Adrenal gland (tissue), 5 donors: ENCODE results near the gene CACNG7.

Experiments used
- POLR2A ChIP-seq, 2 donors: fragments of 450-650 bp; IDR thresholded peaks; one replicate each; pipeline ENCODE4 v1.6.1; 2017; ENCODE audit warnings: antibody characterized with exemption in 2 of 2, mild to moderate bottlenecking in 2 of 2, moderate library complexity in 1 of 2
- TF ChIP-seq, protein P1 (sequence below), 6 experiments: fragments of 450-650 bp in 4 of 6; fragments of 200-600 bp in 2 of 6; sonication (generic) in 1 of 6; IDR thresholded peaks; 1 replicate in 5 of 6; 2 replicates in 1 of 6; pipeline versions ENCODE4 v1.5.1 to v1.8.0; 2016 to 2021; ENCODE audit warnings: antibody characterized with exemption in 6 of 6, mild to moderate bottlenecking in 2 of 6, moderate library complexity in 1 of 6
- donor health status: DM: no; HTN: no; CAD: no.

DNA sequence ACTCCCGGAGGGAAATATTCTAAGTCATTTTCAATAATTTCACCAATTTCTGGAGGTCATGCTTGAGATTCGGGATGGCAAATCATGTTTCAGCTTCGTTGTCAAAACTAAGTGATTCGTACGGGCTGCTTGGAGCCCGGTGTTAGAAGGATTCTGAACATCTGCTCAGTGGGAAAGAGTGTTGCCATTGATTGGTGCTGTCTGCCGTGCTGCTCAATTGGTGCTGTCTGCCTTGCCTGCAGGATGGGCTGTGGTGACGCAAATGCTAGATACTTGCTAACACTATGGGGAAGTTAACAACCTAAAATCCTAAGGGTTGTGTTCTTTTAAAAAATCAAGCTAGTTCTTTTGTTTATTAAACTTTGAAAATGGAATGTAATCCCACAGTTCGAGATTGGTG is 36.4 kb downstream of the CACNG7 start:
- TF ChIP-seq, protein P1, sequence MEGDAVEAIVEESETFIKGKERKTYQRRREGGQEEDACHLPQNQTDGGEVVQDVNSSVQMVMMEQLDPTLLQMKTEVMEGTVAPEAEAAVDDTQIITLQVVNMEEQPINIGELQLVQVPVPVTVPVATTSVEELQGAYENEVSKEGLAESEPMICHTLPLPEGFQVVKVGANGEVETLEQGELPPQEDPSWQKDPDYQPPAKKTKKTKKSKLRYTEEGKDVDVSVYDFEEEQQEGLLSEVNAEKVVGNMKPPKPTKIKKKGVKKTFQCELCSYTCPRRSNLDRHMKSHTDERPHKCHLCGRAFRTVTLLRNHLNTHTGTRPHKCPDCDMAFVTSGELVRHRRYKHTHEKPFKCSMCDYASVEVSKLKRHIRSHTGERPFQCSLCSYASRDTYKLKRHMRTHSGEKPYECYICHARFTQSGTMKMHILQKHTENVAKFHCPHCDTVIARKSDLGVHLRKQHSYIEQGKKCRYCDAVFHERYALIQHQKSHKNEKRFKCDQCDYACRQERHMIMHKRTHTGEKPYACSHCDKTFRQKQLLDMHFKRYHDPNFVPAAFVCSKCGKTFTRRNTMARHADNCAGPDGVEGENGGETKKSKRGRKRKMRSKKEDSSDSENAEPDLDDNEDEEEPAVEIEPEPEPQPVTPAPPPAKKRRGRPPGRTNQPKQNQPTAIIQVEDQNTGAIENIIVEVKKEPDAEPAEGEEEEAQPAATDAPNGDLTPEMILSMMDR (IDR thresholded peaks at IDR 0.05), result no peak
- no peak for TF ChIP-seq POLR2A (IDR thresholded peaks at IDR 0.05)
